Measurements from ENCODE around the gene NAAA.

Gene NAAA

DNA sequence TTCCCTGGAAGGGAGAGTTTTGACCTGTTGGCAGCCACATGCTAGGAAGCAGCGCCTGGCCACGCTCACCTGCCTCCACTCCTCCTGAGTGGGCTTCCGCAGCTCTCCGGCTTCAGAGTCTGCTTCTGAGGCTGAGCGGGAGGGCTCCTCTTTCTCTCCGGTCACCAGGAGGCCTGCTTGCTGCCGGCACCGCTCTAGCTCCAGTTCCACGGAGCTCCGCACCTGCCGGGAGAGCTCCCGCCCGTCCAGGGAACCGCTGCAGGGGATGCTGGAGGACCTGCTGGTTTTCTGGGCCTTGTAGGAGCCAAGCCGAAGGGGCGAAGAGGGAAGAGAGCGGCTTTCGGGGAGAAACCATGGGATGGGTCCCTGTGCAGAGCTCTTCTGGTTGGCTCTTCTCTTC lies 64.6 kb downstream of the NAAA start:
- H3K27me3 ChIP-seq (ENCODE audit: control insufficient read depth in 5 of 5, insufficient read depth in 4 of 5, low read length in 5 of 5): peaks cover 0 to 3% (median 0%) of the 10 kb centered on the region in 5 donors
- no peak overlapping the region for H3K4me3 ChIP-seq (ENCODE audit: low read depth in 1 of 5, low read length in 5 of 5)
- no peaks in the 10 kb centered on the region for H3K4me1 ChIP-seq (ENCODE audit: control insufficient read depth in 5 of 5, insufficient read depth in 5 of 5, low read length in 5 of 5)

GRCh38 chr4:75869100-75869499 lies 71.7 kb downstream of the NAAA start:
- Histone ChIP-seq H3K36me3 (ENCODE audit: control insufficient read depth in 5 of 5, insufficient read depth in 5 of 5, low read length in 5 of 5) (no peaks in the 10 kb centered on the region), H3K9me3 (ENCODE audit: control insufficient read depth in 5 of 5, low read length in 5 of 5) (no peaks in the 10 kb centered on the region), H3K4me1 (ENCODE audit: control insufficient read depth in 5 of 5, insufficient read depth in 5 of 5, low read length in 5 of 5) (no peaks in the 10 kb centered on the region), H3K27ac (ENCODE audit: low read depth, low read length) (no peak overlapping the region), H3K9ac (ENCODE audit: low read length in 5 of 5) (no peak overlapping the region), H3K27me3 (ENCODE audit: control insufficient read depth in 5 of 5, insufficient read depth in 4 of 5, low read length in 5 of 5) (no peaks in the 10 kb centered on the region), H3K4me3 (ENCODE audit: low read depth in 1 of 5, low read length in 5 of 5) (no peak overlapping the region)

More for the DNA sequence above, 64.6 kb downstream of the NAAA start:
- H3K36me3 ChIP-seq (ENCODE audit: control insufficient read depth in 5 of 5, insufficient read depth in 5 of 5, low read length in 5 of 5): no peaks in the 10 kb centered on the region
- no peaks in the 10 kb centered on the region for H3K9me3 ChIP-seq (ENCODE audit: control insufficient read depth in 5 of 5, low read length in 5 of 5)
- no peak overlapping the region for H3K27ac ChIP-seq (ENCODE audit: low read depth, low read length)
- no peak overlapping the region for H3K9ac ChIP-seq (ENCODE audit: low read length in 5 of 5)

DNA sequence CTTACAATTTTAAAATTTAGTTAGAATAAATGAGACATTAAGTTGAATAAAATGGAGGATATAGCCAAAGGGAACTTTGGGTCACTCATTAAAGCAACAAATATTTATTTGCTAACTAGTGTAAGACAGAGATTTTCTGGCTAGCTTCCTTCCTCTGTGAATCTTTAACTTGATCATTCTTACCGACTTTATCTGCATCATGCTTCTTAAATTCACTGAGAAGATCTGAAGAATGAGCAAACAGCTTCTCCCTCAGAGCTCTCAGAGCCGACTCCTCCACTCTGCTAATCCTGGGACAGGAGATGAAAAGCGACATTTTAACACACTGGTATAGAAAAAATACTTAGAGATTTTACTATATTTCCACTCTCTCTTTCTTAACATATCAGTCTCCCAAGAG lies 73.7 kb downstream of the NAAA start:
- no peaks in the 10 kb centered on the region for H3K4me1 ChIP-seq (ENCODE audit: control insufficient read depth in 5 of 5, insufficient read depth in 5 of 5, low read length in 5 of 5)
- H3K9ac ChIP-seq (ENCODE audit: low read length in 5 of 5): no peak overlapping the region
- no peaks in the 10 kb centered on the region for H3K27me3 ChIP-seq (ENCODE audit: control insufficient read depth in 5 of 5, insufficient read depth in 4 of 5, low read length in 5 of 5)
- H3K4me3 ChIP-seq (ENCODE audit: low read depth in 1 of 5, low read length in 5 of 5): no peak overlapping the region
- H3K27ac ChIP-seq (ENCODE audit: low read depth, low read length): no peak overlapping the region
- no peaks in the 10 kb centered on the region for H3K36me3 ChIP-seq (ENCODE audit: control insufficient read depth in 5 of 5, insufficient read depth in 5 of 5, low read length in 5 of 5)
- H3K9me3 ChIP-seq (ENCODE audit: control insufficient read depth in 5 of 5, low read length in 5 of 5): no peaks in the 10 kb centered on the region

All from subcutaneous abdominal adipose tissue (tissue), 5 donors.